ENCODE measurements around the gene AMPH. TPM values are rescaled to one million over a fixed set of nuclear protein-coding genes. Genes with fewer than 3 reads are reported as not detected.
A peak's percentile ranks its signal among the peaks of the same experiment; 100 is the strongest.

The AMPH gene
- total and polyA plus RNA-seq, 9 of the 15 experiments (the other 6 are each of a cell fraction or from before 2014, with no cell fraction given): 0.03 to 0.35 TPM; not detected in 7

- no peak for TF ChIP-seq KLF13 (tag; IDR thresholded peaks at IDR 0.05; ENCODE audit: borderline replicate concordance, low read depth)
- TF ChIP-seq HDAC2 (IDR thresholded peaks at IDR 0.05): no peak
- no peak for TF ChIP-seq FOXP4 (CRISPR knock-in tag; IDR thresholded peaks at IDR 0.05; ENCODE audit: borderline replicate concordance)
- TF ChIP-seq SP2 (IDR thresholded peaks at IDR 0.05; ENCODE audit: extremely low read depth, low read depth, low read length, poor library complexity, severe bottlenecking): no peak
- TF ChIP-seq CBFA2T3 (IDR thresholded peaks at IDR 0.05): peak; percentile 19; the same call in 1 of the 2 replicates
- no peak for TF ChIP-seq EP300 (IDR thresholded peaks at IDR 0.05; ENCODE audit: low read length)
These were observed 217.4 kb downstream of the AMPH start (continued) for GRCh38 chr7:38413784-38414183.

- H3K27ac ChIP-seq (ENCODE audit: extremely low read depth, low read depth, low read length): no peak overlapping the region
- WGBS (ENCODE audit: insufficient coverage, low coverage, missing lambda C conversion rate): 0% methylated on average over 1 of the region's 1 CpG
- intact Hi-C loops (cut with micrococcal nuclease): no loop called here
- CTCF ChIA-PET (ENCODE audit: low intra/inter-chr PET ratio): interaction anchor here (2.3 kb wide), 1 partner anchor 13 kb away, joined by 6 read pairs; no protein-coding TSS in a partner anchor
- POLR2A ChIA-PET: interaction anchor here (1.0 kb wide), 1 partner anchor 25 kb away, joined by 3 read pairs; no protein-coding TSS in a partner anchor
- H4K20me1 ChIP-seq (replicated peaks; ENCODE audit: control insufficient read depth, insufficient read depth, low read length): no peaks in the 10 kb centered on the region
- H3K4me1 ChIP-seq (replicated peaks in 1 of 2; ENCODE audit: control insufficient read depth in 2 of 2, insufficient read depth in 2 of 2, low read length in 2 of 2): peaks cover 0 to 2% of the 10 kb centered on the region in 2 experiments; a peak in 1 of 5 replicates
- no peaks in the 10 kb centered on the region for H3K27me3 ChIP-seq (ENCODE audit: control insufficient read depth in 2 of 2, insufficient read depth in 2 of 2, low read length in 2 of 2)
- H3K36me3 ChIP-seq (ENCODE audit: control insufficient read depth, insufficient read depth, low read length): no peaks in the 10 kb centered on the region
- peak; percentile 93 for ATAC-seq
- H3K4me2 ChIP-seq (ENCODE audit: insufficient read depth, low read length): no peak overlapping the region; the same call in 1 of the 2 replicates
- TF ChIP-seq CTCF (IDR thresholded peaks at IDR 0.05 in 2 of 3, conservative IDR thresholded peaks at IDR 0.05 in 1 of 3; ENCODE audit: insufficient read depth in 2 of 3, low read depth in 1 of 3, low read length in 3 of 3) (peak; percentile 39 to 51 (median 48)), RAD21 (CRISPR knock-in tag; conservative IDR thresholded peaks at IDR 0.05 in 1 of 2, IDR thresholded peaks at IDR 0.05 in 1 of 2) (peak; percentile 15 to 42; a peak in 1 of 4 replicates), POLR3A (IDR thresholded peaks at IDR 0.05; ENCODE audit: borderline replicate concordance, extremely low read depth, insufficient read depth, insufficient read length) (no peak), CTCFL (IDR thresholded peaks at IDR 0.05; ENCODE audit: borderline replicate concordance, insufficient read depth, low read depth, low read length, poor library complexity, severe bottlenecking) (peak; percentile 39), ZNF695 (CRISPR knock-in tag; IDR thresholded peaks at IDR 0.05) (no peak)
- H3K9me3 ChIP-seq (replicated peaks; ENCODE audit: control insufficient read depth, insufficient read depth, low read depth, low read length): no peaks in the 10 kb centered on the region
- H3K4me3 ChIP-seq: no peak overlapping the region
- H3K9ac ChIP-seq (ENCODE audit: insufficient read depth in 1 of 2, low read depth in 2 of 2, low read length in 2 of 2): no peak overlapping the region
- peak in 2 of 4 experiments; percentile 25 to 54 for DNase-seq (ENCODE audit: extremely low read depth in 1 of 4, low spot score in 3 of 4)
- in situ Hi-C loops (cut with MboI): loop anchor here (25.0 kb wide), 1 partner anchor 1101 kb away; no protein-coding TSS in a partner anchor
- no TSS peak for BruUV-seq (replicated peaks)
- no peaks in the 10 kb centered on the region for H3K9me1 ChIP-seq (ENCODE audit: control insufficient read depth, insufficient read depth, low read length)
- 0 out of 2 replicates have a peak overlapping the region, but pooled peaks have one; percentile 56 for H2AFZ ChIP-seq (ENCODE audit: low read depth, low read length)
- FAIRE-seq: peak; percentile 78
- H3K79me2 ChIP-seq (ENCODE audit: control insufficient read depth, insufficient read depth, low read length): no peaks in the 10 kb centered on the region
These were observed 219.8 kb downstream of the AMPH start for GRCh38 chr7:38411404-38411803.

All from K562 (cell line).